ENCODE data around the gene PROK1.

GRCh38 chr1:110489973-110490542, 39.1 kb downstream of the PROK1 start:
- no peak for TF ChIP-seq CTCF (optimal IDR thresholded peaks at IDR 0.05 in 1 of 3, IDR thresholded peaks at IDR 0.05 in 1 of 3, conservative IDR thresholded peaks at IDR 0.05 in 1 of 3; ENCODE audit: extremely low read depth in 1 of 3, insufficient read depth in 2 of 3, low read length in 3 of 3)
- no peak for TF ChIP-seq EZH2 (IDR thresholded peaks at IDR 0.05; ENCODE audit: low read length)

All from keratinocyte (primary cell).